Lower leg skin (tissue), 3 donors: Measurements from ENCODE around the gene ZSCAN22.

Experiments
- POLR2A ChIP-seq, 2 donors: fragments of 450-650 bp; IDR thresholded peaks; one replicate each; pipeline ENCODE4 v1.6.1; 2016 to 2017; ENCODE audit warnings: antibody characterized with exemption in 2 of 2, mild to moderate bottlenecking in 1 of 2, moderate library complexity in 1 of 2
- TF ChIP-seq, protein P1 (sequence below), 3 donors: fragments of 450-650 bp; IDR thresholded peaks; one replicate each; pipeline ENCODE4 v1.5.1; 2016; ENCODE audit warnings: antibody characterized with exemption in 3 of 3, mild to moderate bottlenecking in 3 of 3, moderate library complexity in 2 of 3

DNA sequence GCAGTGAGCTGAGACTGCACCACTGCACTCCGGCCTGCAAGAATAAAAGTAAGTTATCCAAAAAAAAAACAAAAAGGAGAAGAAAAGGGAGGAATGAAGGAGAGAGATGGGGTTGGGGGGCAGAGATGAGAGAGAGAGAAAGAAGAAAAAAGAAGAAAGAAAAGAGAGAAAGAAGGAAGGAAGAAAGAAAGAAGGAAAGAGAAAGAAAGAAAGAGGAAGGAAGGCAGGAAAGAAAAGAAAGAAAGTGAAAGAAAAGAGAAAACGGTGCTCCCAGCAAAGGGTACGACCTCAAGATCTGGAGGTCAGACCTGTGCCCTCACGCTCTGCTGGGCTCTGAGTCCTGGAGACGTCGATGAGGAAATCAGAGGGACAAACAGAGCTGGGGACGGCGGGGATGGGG lies 22.8 kb downstream of the ZSCAN22 start:
- TF ChIP-seq, protein P1, sequence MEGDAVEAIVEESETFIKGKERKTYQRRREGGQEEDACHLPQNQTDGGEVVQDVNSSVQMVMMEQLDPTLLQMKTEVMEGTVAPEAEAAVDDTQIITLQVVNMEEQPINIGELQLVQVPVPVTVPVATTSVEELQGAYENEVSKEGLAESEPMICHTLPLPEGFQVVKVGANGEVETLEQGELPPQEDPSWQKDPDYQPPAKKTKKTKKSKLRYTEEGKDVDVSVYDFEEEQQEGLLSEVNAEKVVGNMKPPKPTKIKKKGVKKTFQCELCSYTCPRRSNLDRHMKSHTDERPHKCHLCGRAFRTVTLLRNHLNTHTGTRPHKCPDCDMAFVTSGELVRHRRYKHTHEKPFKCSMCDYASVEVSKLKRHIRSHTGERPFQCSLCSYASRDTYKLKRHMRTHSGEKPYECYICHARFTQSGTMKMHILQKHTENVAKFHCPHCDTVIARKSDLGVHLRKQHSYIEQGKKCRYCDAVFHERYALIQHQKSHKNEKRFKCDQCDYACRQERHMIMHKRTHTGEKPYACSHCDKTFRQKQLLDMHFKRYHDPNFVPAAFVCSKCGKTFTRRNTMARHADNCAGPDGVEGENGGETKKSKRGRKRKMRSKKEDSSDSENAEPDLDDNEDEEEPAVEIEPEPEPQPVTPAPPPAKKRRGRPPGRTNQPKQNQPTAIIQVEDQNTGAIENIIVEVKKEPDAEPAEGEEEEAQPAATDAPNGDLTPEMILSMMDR (IDR thresholded peaks at IDR 0.05), result no peak
- TF ChIP-seq POLR2A (IDR thresholded peaks at IDR 0.05), result no peak
